Subcutaneous abdominal adipose tissue (tissue), 5 donors: Measurements from ENCODE around the gene TXNDC17.
"Not testable (repeated sequence)": the region's sequence is repeated elsewhere in the genome, so short reads cannot be mapped to it uniquely, and the experiment has no call there.

Experiments used
- H3K27ac ChIP-seq: one replicate; pipeline ENCODE4 v1.7.0; 2013; ENCODE audit warnings: low read depth, mild to moderate bottlenecking, inconsistent platforms, low read length, moderate library complexity
- H3K27me3 ChIP-seq, 5 donors: one replicate each; pipeline ENCODE4 v1.7.0; 2013; ENCODE audit warnings: low read length in 5 of 5, inconsistent platforms in 1 of 5; ENCODE audit not compliant: control insufficient read depth in 5 of 5, insufficient read depth in 4 of 5
- H3K36me3 ChIP-seq, 5 donors: one replicate each; pipeline ENCODE4 v1.7.0; 2013; ENCODE audit warnings: low read length in 5 of 5; ENCODE audit not compliant: control insufficient read depth in 5 of 5, insufficient read depth in 5 of 5
- H3K4me1 ChIP-seq, 5 donors: one replicate each; pipeline ENCODE4 v1.7.0; 2013; ENCODE audit warnings: low read length in 5 of 5, mild to moderate bottlenecking in 3 of 5, moderate library complexity in 1 of 5; ENCODE audit not compliant: control insufficient read depth in 5 of 5, insufficient read depth in 5 of 5
- H3K4me3 ChIP-seq, 5 donors: one replicate each; pipeline ENCODE4 v1.7.0; 2013; ENCODE audit warnings: low read length in 5 of 5, low read depth in 1 of 5
- H3K9ac ChIP-seq, 5 donors: one replicate each; pipeline ENCODE4 v1.7.0; 2013; ENCODE audit warnings: low read length in 5 of 5, mild to moderate bottlenecking in 4 of 5, moderate library complexity in 3 of 5
- H3K9me3 ChIP-seq, 5 donors: one replicate each; pipeline ENCODE4 v1.7.0; 2013; ENCODE audit warnings: low read length in 5 of 5; ENCODE audit not compliant: control insufficient read depth in 5 of 5
- donor health status: healthy.
- donor health status: healthy.
- donor health status: healthy.
- donor health status: healthy.
- donor health status: healthy.

The TXNDC17 gene

GRCh38 chr17:6640536-6641246, at the start of gene TXNDC17, which contains the start of gene KIAA0753:
Gene TXNDC17, plus strand, starts transcription at chr17:6641060. Its CDS starts 23 bp downstream, at chr17:6641083.
Gene KIAA0753, minus strand, starts transcription at chr17:6640711. Its CDS starts 5,608 bp downstream, at chr17:6635103.
- Histone ChIP-seq H3K27ac (peak within 1 kb of the TSS; percentile 76), H3K36me3 (peaks cover 12 to 26% (median 22%) of the 10 kb centered on the region in 5 donors), H3K9me3 (no peaks in the 10 kb centered on the region), H3K4me3 (peak within 1 kb of the TSS; percentile 86 to 97 (median 94)), H3K4me1 (peaks cover 3 to 31% (median 28%) of the 10 kb centered on the region in 5 donors), H3K9ac (peak within 1 kb of the TSS; percentile 72 to 95 (median 89)), H3K27me3 (no peaks in the 10 kb centered on the region)

DNA sequence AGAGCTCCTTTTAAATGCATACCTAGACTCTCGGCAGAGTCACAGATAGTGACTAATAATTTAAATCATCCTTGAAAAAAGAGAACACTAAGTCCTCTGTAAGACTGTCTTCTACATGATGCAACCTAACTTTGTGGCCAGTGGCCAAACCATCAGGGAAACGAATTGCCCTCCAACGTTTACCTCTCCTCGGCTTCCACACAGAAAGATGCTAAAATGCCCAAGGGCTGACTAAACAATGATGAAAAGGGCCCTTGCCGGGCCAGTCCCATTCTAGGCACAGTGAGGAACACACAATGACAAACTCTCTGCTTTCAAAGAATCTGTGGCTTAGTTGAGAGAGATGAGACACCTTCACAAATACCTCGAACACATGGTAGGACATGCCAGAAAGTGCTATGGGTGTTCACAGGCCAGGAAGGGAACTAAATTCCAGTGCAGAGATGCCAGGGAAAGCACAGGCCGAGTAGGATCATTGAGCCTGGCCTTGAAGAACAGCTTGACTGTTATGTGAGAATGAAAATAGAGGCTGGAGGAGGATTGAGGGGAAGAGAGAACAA, 49.2 kb upstream of the TXNDC17 start:
- H3K9ac ChIP-seq, result no peak overlapping the region
- no peak overlapping the region for H3K27ac ChIP-seq
- H3K4me3 ChIP-seq, result no peak overlapping the region
- no peaks in the 10 kb centered on the region for H3K4me1 ChIP-seq
- no peaks in the 10 kb centered on the region for H3K27me3 ChIP-seq
- peaks cover 53 to 82% (median 69%) of the 10 kb centered on the region in 5 donors for H3K36me3 ChIP-seq
- H3K9me3 ChIP-seq, result no peaks in the 10 kb centered on the region

- Histone ChIP-seq H3K9me3 (no peaks in the 10 kb centered on the region), H3K9ac (no peak overlapping the region), H3K4me3 (no peak overlapping the region), H3K27me3 (no peaks in the 10 kb centered on the region), H3K36me3 (peaks cover 56 to 80% (median 69%) of the 10 kb centered on the region in 5 donors), H3K27ac (no peak overlapping the region), H3K4me1 (no peaks in the 10 kb centered on the region)
These were observed 48.7 kb upstream of the TXNDC17 start for GRCh38 chr17:6592173-6592572.

- H3K36me3 ChIP-seq, result peaks cover 54 to 75% (median 59%) of the 10 kb centered on the region in 5 donors
These were observed 47.5 kb upstream of the TXNDC17 start for GRCh38 chr17:6593371-6593770.

DNA sequence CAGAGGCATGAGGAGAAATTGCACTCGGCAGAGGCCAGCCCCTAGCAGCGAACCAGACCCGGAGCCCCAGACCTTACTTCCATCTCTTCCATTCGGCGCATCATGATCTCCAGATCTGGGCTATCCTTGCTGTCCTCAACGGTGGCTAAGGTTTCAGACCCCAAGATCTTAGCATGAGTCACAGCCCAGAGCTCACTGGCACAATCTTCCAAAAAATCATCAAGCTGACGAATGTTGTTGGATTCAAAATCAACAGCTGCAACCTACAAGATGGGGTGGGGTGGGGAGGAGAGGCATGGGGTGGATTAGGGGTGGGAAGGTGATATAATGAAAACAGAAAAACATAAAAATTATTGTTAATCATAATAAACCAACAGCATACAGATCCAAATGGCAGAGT, 44.8 kb upstream of the TXNDC17 start:
- Histone ChIP-seq H3K4me3 (no peak overlapping the region), H3K36me3 (peaks cover 42 to 65% (median 47%) of the 10 kb centered on the region in 5 donors), H3K4me1 (peaks cover 0 to 20% (median 15%) of the 10 kb centered on the region in 5 donors), H3K9ac (no peak overlapping the region), H3K9me3 (no peaks in the 10 kb centered on the region), H3K27me3 (no peaks in the 10 kb centered on the region), H3K27ac (no peak overlapping the region)

More at GRCh38 chr17:6593371-6593770, 47.5 kb upstream of the TXNDC17 start:
- not testable (repeated sequence) for H3K27ac ChIP-seq, H3K4me3 ChIP-seq, H3K4me1 ChIP-seq, H3K9ac ChIP-seq, H3K27me3 ChIP-seq, H3K9me3 ChIP-seq

- no peaks in the 10 kb centered on the region for H3K9me3 ChIP-seq
- H3K36me3 ChIP-seq, result peaks cover 38 to 64% (median 44%) of the 10 kb centered on the region in 5 donors
- no peak overlapping the region for H3K9ac ChIP-seq
- no peaks in the 10 kb centered on the region for H3K27me3 ChIP-seq
- H3K27ac ChIP-seq, result no peak overlapping the region
- no peak overlapping the region for H3K4me3 ChIP-seq
- peaks cover 0 to 20% (median 15%) of the 10 kb centered on the region in 5 donors for H3K4me1 ChIP-seq
These were observed 44.3 kb upstream of the TXNDC17 start for GRCh38 chr17:6596511-6596910.

GRCh38 chr17:6596941-6597340, 43.9 kb upstream of the TXNDC17 start:
- H3K4me3 ChIP-seq, result no peak overlapping the region
- peaks cover 33 to 61% (median 41%) of the 10 kb centered on the region in 5 donors for H3K36me3 ChIP-seq
- no peak overlapping the region for H3K27ac ChIP-seq
- H3K9me3 ChIP-seq, result no peaks in the 10 kb centered on the region
- no peaks in the 10 kb centered on the region for H3K27me3 ChIP-seq
- H3K9ac ChIP-seq, result no peak overlapping the region
- H3K4me1 ChIP-seq, result peaks cover 0 to 20% (median 15%) of the 10 kb centered on the region in 5 donors

DNA sequence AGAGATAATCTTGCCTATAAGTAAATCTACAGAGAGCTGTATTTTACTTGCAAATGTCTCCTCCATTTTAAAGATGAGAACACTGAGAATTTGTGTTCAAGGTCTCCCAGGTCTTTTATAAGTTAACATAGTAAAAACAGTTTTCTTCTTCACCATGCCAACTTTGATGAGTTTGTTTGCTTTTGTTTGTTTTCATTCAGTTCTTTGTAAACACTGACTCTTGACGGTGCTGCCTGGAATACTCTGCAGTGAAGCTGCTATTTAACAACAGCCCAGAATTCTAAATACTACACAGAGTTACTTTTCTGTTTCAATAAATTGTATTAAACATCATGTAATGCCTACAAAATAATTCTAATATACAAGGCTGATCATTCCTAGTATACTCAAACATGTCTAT, 43.1 kb upstream of the TXNDC17 start:
- Histone ChIP-seq H3K4me3 (no peak overlapping the region), H3K27me3 (no peaks in the 10 kb centered on the region), H3K9me3 (no peaks in the 10 kb centered on the region), H3K9ac (no peak overlapping the region), H3K36me3 (peaks cover 32 to 61% (median 43%) of the 10 kb centered on the region in 5 donors), H3K27ac (no peak overlapping the region), H3K4me1 (peaks cover 0 to 21% (median 15%) of the 10 kb centered on the region in 5 donors)

- Histone ChIP-seq H3K36me3 (peaks cover 25 to 50% (median 38%) of the 10 kb centered on the region in 5 donors), H3K4me1 (peaks cover 0 to 23% (median 15%) of the 10 kb centered on the region in 5 donors), H3K4me3 (no peak overlapping the region), H3K27me3 (no peaks in the 10 kb centered on the region), H3K9ac (no peak overlapping the region), H3K27ac (no peak overlapping the region), H3K9me3 (no peaks in the 10 kb centered on the region)
These were observed 41.5 kb upstream of the TXNDC17 start for GRCh38 chr17:6599364-6599763.

- Histone ChIP-seq H3K27ac (no peak overlapping the region), H3K4me3 (no peak overlapping the region), H3K9me3 (no peaks in the 10 kb centered on the region), H3K27me3 (no peaks in the 10 kb centered on the region), H3K36me3 (peaks cover 31 to 53% (median 45%) of the 10 kb centered on the region in 5 donors), H3K4me1 (peaks cover 0 to 23% (median 15%) of the 10 kb centered on the region in 5 donors), H3K9ac (no peak overlapping the region)
These were observed 38.7 kb upstream of the TXNDC17 start for GRCh38 chr17:6602141-6602540.
